HG02588 (cell line): ENCODE data around the gene SCTR.

Source experiments
- ATAC-seq: cut with Tn5 transposase; IDR thresholded peaks from one replicate; pipeline ENCODE4 v1.9.1; 2021; ENCODE audit warnings: mild to moderate bottlenecking, moderate library complexity; ENCODE audit not compliant: unreplicated experiment

The SCTR gene

GRCh38 chr2:119431976-119432850 is 92.1 kb downstream of the SCTR start:
- ATAC-seq = peak; percentile 1

- ATAC-seq = peak; percentile 72
Observed at GRCh38 chr2:119431155-119431975, 92.9 kb downstream of the SCTR start, which contains the start of gene TMEM37. TMEM37 (plus strand) TSS chr2:119431854; CDS start chr2:119431904, 50 bp downstream.

- no peak for ATAC-seq
Observed at GRCh38 chr2:119430023-119430498, 94.2 kb downstream of the SCTR start.

GRCh38 chr2:119429225-119429981 is 94.9 kb downstream of the SCTR start:
- ATAC-seq = no peak

- no peak for ATAC-seq
Observed at GRCh38 chr2:119428488-119429224, 95.6 kb downstream of the SCTR start.

- no peak for ATAC-seq
Observed at GRCh38 chr2:119427756-119428155, 96.5 kb downstream of the SCTR start.

DNA sequence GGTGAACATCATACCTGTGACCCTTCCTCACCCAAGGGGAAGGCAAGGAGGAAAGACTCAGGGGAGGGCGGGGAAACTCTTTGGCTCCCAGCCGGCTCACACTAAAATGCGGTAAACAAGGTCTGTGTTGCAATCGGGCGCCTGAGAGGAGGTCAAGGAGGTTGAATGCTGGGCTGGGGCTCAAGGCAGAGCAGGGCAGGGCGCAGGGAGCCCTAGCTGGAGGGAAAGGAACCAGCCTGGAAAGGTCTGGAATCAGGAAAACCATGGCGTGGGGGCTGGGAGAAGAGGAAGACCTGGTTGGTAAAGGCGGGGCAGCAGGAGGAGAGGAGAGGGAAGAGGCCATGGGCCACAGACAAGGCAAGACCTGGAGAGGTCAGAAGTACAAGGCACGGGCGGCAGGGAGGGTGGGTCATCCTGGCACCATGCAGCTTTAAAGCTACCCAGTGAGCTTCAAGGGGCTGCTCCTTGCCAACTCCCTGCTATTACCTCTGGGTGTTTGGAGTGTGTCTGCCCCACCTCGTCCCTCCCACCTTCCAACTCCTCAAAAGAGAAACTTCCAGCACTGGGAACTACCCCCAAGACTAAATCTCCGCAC is 97.4 kb downstream of the SCTR start:
- no peak for ATAC-seq

- ATAC-seq = no peak
Observed at GRCh38 chr2:119426396-119426675, 97.9 kb downstream of the SCTR start.

DNA sequence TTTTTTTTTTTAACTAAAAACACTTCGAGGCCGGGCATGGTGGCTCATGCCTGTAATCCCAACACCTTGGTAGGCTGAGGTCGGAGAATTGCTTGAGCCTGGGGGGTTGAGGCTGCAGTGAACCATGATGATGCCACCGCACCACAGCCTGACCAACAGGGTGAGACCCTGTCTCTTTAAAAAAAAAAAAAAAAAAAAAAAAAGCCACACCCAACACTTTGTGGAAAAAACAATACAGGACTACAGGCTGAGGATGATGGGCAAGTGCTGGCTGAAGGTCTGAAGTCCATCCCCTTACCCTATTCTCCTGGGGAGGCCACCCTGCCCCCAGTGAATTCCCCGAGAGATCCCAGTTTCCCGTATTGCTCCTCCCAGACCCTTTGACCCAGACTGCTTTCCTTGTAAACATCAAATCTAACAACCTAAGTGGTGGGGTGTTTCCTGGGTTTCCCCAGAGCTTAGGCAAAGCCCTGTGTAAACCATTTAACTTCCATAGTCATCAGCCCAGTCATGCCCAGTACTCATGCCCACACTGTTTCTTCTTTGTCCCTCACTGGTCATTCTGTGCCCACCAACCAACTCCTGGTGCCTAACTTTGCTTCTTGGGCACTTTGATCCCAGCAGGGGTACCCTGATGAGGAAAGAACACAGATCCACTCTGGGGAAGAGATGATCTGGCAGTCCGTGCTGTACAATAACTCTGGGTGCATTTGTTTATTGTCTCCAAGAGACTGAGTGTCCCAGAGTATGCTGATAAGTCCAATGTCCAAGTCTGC is 98.5 kb downstream of the SCTR start:
- no peak for ATAC-seq

- no peak for ATAC-seq
Observed at GRCh38 chr2:119425119-119425405, 99.2 kb downstream of the SCTR start.

- no peak for ATAC-seq
Observed at GRCh38 chr2:119424284-119425118, 99.8 kb downstream of the SCTR start.

DNA sequence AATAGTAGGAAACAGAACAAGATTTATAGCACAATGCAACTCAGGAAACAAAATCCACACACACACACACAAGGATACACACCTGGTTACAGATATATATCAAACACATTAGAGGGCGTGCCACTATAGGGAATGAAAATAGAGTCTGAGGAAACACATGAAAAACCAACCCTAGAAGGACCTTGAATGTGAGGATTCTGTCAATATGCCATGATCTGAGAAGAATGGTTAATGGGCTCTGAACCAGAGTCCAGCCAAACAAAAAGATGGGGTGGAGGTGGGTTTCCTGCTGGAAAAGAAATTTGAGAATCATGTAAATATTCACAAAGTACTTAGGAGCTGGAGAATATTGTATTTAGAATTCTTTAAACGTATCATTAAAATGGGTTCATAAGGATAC is 100.5 kb downstream of the SCTR start:
- no peak for ATAC-seq

- ATAC-seq = no peak
Observed at GRCh38 chr2:119423108-119423444, 101.2 kb downstream of the SCTR start.

GRCh38 chr2:119422360-119423107 is 101.7 kb downstream of the SCTR start:
- ATAC-seq = no peak

DNA sequence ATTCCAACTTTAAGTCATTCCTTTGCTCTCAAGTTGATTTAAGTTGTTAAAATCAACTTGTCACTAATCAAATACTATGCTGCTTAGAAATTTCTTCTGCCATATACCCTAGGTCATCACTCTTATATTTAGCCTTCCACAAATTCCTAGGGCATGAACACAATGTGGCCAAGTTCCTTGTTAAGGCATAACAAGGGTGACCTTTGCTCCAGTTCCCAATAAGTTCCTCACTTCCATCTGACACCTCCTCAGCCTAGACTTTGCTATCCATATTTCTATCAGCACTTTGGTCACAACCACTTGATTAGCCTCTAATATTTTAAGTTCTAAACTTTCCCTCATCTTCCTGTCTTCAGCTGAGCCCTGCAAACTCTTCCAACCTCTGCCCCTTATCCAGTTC is 102.5 kb downstream of the SCTR start:
- ATAC-seq = no peak

GRCh38 chr2:119421304-119421703 is 103.0 kb downstream of the SCTR start:
- no peak for ATAC-seq

DNA sequence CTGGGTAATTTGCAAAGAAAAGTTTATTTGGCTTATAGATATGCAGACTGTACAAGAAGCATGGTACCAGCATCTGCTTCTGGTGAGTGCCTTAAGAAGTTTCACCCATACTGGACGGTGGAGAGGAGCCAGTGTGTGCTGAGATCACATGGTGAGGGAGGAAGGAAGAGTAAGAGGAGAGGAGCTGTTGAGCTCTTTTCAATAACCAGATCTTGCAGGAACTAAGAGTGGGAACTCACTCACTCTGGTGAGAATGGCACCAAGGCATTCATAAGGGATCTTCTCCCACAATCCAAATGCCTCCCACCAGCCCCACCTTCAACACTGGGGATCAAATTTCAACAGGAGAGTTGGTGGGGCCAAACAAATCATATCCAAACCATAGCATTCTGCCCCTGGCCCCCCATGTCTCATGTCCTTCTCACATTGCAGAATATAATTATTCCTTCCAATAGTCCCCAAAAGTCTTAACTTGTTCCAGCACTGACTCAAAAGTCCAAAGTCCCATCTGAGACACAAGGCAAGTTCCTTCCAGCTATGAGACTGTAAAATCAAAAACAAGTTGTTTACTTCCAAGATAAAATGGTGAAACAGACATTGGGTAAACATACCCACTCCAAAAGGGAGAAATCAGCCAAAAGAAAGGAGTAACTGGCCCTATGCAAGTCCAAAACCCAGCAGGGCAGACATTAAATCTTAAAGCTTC is 104.3 kb downstream of the SCTR start:
- ATAC-seq = no peak

- no peak for ATAC-seq
Observed at GRCh38 chr2:119419065-119419464, 105.2 kb downstream of the SCTR start.
